ENCODE results near the gene PPCS.

DNA sequence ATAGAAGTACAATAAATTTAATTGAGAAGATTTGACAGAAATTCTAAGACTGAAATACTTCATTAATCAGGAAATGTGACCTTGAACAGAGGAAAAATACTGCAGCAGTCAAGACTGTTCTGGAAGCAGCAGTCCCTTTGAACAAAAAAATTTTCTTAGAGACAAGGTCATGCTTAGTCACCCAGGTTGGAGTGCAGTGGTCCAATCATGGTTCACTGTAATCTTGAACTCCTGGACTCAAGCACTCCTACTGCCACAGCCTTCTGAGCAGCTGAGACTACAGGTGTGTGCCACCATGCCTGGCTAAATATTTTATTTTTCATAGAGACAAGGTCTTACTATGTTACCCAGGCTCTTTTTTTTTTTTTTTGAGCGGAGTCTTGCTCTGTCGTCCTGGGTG lies 4.9 kb downstream of the PPCS start:
- TF ChIP-seq, protein P1, sequence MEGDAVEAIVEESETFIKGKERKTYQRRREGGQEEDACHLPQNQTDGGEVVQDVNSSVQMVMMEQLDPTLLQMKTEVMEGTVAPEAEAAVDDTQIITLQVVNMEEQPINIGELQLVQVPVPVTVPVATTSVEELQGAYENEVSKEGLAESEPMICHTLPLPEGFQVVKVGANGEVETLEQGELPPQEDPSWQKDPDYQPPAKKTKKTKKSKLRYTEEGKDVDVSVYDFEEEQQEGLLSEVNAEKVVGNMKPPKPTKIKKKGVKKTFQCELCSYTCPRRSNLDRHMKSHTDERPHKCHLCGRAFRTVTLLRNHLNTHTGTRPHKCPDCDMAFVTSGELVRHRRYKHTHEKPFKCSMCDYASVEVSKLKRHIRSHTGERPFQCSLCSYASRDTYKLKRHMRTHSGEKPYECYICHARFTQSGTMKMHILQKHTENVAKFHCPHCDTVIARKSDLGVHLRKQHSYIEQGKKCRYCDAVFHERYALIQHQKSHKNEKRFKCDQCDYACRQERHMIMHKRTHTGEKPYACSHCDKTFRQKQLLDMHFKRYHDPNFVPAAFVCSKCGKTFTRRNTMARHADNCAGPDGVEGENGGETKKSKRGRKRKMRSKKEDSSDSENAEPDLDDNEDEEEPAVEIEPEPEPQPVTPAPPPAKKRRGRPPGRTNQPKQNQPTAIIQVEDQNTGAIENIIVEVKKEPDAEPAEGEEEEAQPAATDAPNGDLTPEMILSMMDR (conservative IDR thresholded peaks at IDR 0.05), result no peak
- no peak for TF ChIP-seq EZH2 (IDR thresholded peaks at IDR 0.05; ENCODE audit: low read depth)
